ENCODE measurements around the gene UBE2L5. TPM values are rescaled to one million over a fixed set of nuclear protein-coding genes. Genes with fewer than 3 reads are reported as not detected.

The UBE2L5 gene
- total RNA-seq, 1 donor from 2014 or later, result not detected

GRCh38 chr13:30429235-30429634 lies 6.9 kb downstream of the UBE2L5 start:
- no peaks in the 10 kb centered on the region for H4K20me1 ChIP-seq (ENCODE audit: insufficient read depth, low read length)
- no peak overlapping the region for H3K4me3 Mint-ChIP-seq (ENCODE audit: unreplicated experiment)
- H2AFZ ChIP-seq (ENCODE audit: low read depth, low read length), result no peak overlapping the region
- no peaks in the 10 kb centered on the region for H3K36me3 ChIP-seq (ENCODE audit: insufficient read depth, low read length)
- peaks cover 4% of the 10 kb centered on the region for H3K36me3 Mint-ChIP-seq (ENCODE audit: low read depth, unreplicated experiment)
- H3K4me3 ChIP-seq (ENCODE audit: insufficient read depth, low read depth, low read length), result no peak overlapping the region
- no peaks in the 10 kb centered on the region for H3K9me3 ChIP-seq (ENCODE audit: insufficient read depth, low read depth, low read length)
- no peaks in the 10 kb centered on the region for H3K9me3 Mint-ChIP-seq (ENCODE audit: unreplicated experiment)
- H3K4me1 Mint-ChIP-seq (ENCODE audit: low read depth, unreplicated experiment), result peaks cover 30% of the 10 kb centered on the region
- no peaks in the 10 kb centered on the region for H3K79me2 ChIP-seq (ENCODE audit: insufficient read depth, low read length)
- H3K9ac ChIP-seq (ENCODE audit: low read length), result no peak overlapping the region
- no peaks in the 10 kb centered on the region for H3K27me3 ChIP-seq (ENCODE audit: insufficient read depth, low read length)
- no peak for FAIRE-seq
- peak overlapping the region; percentile 0 for H3K4me2 ChIP-seq (ENCODE audit: low read length)
- no peak overlapping the region for H3K27ac ChIP-seq (ENCODE audit: low read depth, low read length)
- H3K4me1 ChIP-seq (ENCODE audit: insufficient read depth, low read length), result peaks cover 27% of the 10 kb centered on the region
- H3K27me3 Mint-ChIP-seq (ENCODE audit: low read depth, unreplicated experiment), result peaks cover 6% of the 10 kb centered on the region
- no peak for TF ChIP-seq CTCF (IDR thresholded peaks at IDR 0.05; ENCODE audit: insufficient read depth, low read depth, low read length)
- TF ChIP-seq EZH2 (IDR thresholded peaks at IDR 0.05; ENCODE audit: insufficient read depth, low read length), result no peak
- H3K27ac Mint-ChIP-seq (ENCODE audit: unreplicated experiment), result peak overlapping the region; percentile 77
- DNase-seq (ENCODE audit: low read depth), result no peak

GRCh38 chr13:30429721-30430694 lies 7.7 kb downstream of the UBE2L5 start:
- H3K79me2 ChIP-seq (ENCODE audit: insufficient read depth, low read length), result no peaks in the 10 kb centered on the region
- H3K27me3 ChIP-seq (ENCODE audit: insufficient read depth, low read length), result no peaks in the 10 kb centered on the region
- H3K4me3 ChIP-seq (ENCODE audit: insufficient read depth, low read depth, low read length), result peak overlapping the region; percentile 22
- DNase-seq (ENCODE audit: low read depth), result peak; percentile 94
- Mint-ChIP-seq H3K4me1 (ENCODE audit: low read depth, unreplicated experiment) (peaks cover 30% of the 10 kb centered on the region), H3K36me3 (ENCODE audit: low read depth, unreplicated experiment) (peaks cover 4% of the 10 kb centered on the region), H3K27ac (ENCODE audit: unreplicated experiment) (peak overlapping the region; percentile 90), H3K9me3 (ENCODE audit: unreplicated experiment) (no peaks in the 10 kb centered on the region), H3K27me3 (ENCODE audit: low read depth, unreplicated experiment) (peaks cover 5% of the 10 kb centered on the region), H3K4me3 (ENCODE audit: unreplicated experiment) (peak overlapping the region; percentile 43)
- no peaks in the 10 kb centered on the region for H3K9me3 ChIP-seq (ENCODE audit: insufficient read depth, low read depth, low read length)
- no peaks in the 10 kb centered on the region for H3K36me3 ChIP-seq (ENCODE audit: insufficient read depth, low read length)
- peak; percentile 32 for FAIRE-seq
- peaks cover 27% of the 10 kb centered on the region for H3K4me1 ChIP-seq (ENCODE audit: insufficient read depth, low read length)
- H3K4me2 ChIP-seq (ENCODE audit: low read length), result peak overlapping the region; percentile 78
- H3K27ac ChIP-seq (ENCODE audit: low read depth, low read length), result peak overlapping the region; percentile 71
- H4K20me1 ChIP-seq (ENCODE audit: insufficient read depth, low read length), result no peaks in the 10 kb centered on the region
- peak overlapping the region; percentile 42 for H3K9ac ChIP-seq (ENCODE audit: low read length)
- TF ChIP-seq EZH2 (IDR thresholded peaks at IDR 0.05; ENCODE audit: insufficient read depth, low read length) (no peak), CTCF (IDR thresholded peaks at IDR 0.05; ENCODE audit: insufficient read depth, low read depth, low read length) (no peak)
- H2AFZ ChIP-seq (ENCODE audit: low read depth, low read length), result peak overlapping the region; percentile 35

All from astrocyte (in vitro differentiated cells and primary cell).